Body of pancreas (tissue), 4 donors: ENCODE measurements around the gene ASB10.

Source experiments
- CTCF ChIP-seq, 7 experiments: fragments of 450-650 bp in 4 of 7; fragments of 200-600 bp in 3 of 7; sonication (generic) in 3 of 7; IDR thresholded peaks; one replicate each; pipeline ENCODE4 v1.5.1; 2016 to 2019; ENCODE audit warnings: antibody characterized with exemption in 7 of 7
- POLR2A ChIP-seq, 3 donors: fragments of 450-650 bp; IDR thresholded peaks; one replicate each; pipeline ENCODE4 v1.6.1; 2016; ENCODE audit warnings: antibody characterized with exemption in 3 of 3, mild to moderate bottlenecking in 2 of 3

- TF ChIP-seq CTCF (IDR thresholded peaks at IDR 0.05), result no peak
- no peak for TF ChIP-seq POLR2A (IDR thresholded peaks at IDR 0.05)
Measured at GRCh38 chr7:151213826-151214225, 26.8 kb upstream of the ASB10 start.
